Stomach (tissue), 9 donors: ENCODE measurements around the gene SMARCC1. TPM values are rescaled to one million over a fixed set of nuclear protein-coding genes. Genes with fewer than 3 reads are reported as not detected.
"Not testable (repeated sequence)": the region's sequence is repeated elsewhere in the genome, so short reads cannot be mapped to it uniquely, and the experiment has no call there.

Experiments used
- DNase-seq, 2 donors: peaks; one replicate each; pipeline versions ENCODE4 v3.0.0 to v3.0.0-alpha.2; 2013 to 2019
- H3K27ac ChIP-seq, 5 donors: fragments of 200-600 bp in 4 of 5; sonication (generic) in 4 of 5; one replicate each; pipeline ENCODE4 v1.5.1; 2013 to 2019; ENCODE audit warnings: mild to moderate bottlenecking in 1 of 5, moderate library complexity in 1 of 5
- H3K27me3 ChIP-seq, 3 donors: fragments of 200-600 bp; sonication (generic); one replicate each; pipeline ENCODE4 v1.5.1; 2017 to 2019; ENCODE audit warnings: mixed run types in 1 of 3
- H3K36me3 ChIP-seq, 4 donors: fragments of 200-600 bp; sonication (generic); 1 replicate in 3 of 4; 2 replicates in 1 of 4; pipeline ENCODE4 v1.5.1; 2016 to 2019
- H3K4me1 ChIP-seq, 4 donors: fragments of 200-600 bp; sonication (generic); one replicate each; pipeline ENCODE4 v1.5.1; 2016 to 2019
- H3K4me3 ChIP-seq, 4 donors: fragments of 200-600 bp; sonication (generic) in 3 of 4; one replicate each; pipeline ENCODE4 v1.5.1; 2016 to 2019; ENCODE audit warnings: mild to moderate bottlenecking in 1 of 4
- H3K9me3 ChIP-seq, 4 donors: fragments of 200-600 bp; sonication (generic); one replicate each; pipeline ENCODE4 v1.5.1; 2016 to 2019
- CTCF ChIP-seq, 7 experiments: fragments of 450-650 bp in 4 of 7; fragments of 200-600 bp in 3 of 7; sonication (generic) in 3 of 7; IDR thresholded peaks; one replicate each; pipeline ENCODE4 v1.5.1; 2016 to 2019; ENCODE audit warnings: antibody characterized with exemption in 7 of 7, control low read depth in 2 of 7, mild to moderate bottlenecking in 1 of 7
- EP300 ChIP-seq: sonication (generic); formaldehyde crosslinking; IDR thresholded peaks from one replicate; pipeline ENCODE4 v1.6.1; 2017; ENCODE audit warnings: antibody characterized with exemption
- POLR2A ChIP-seq, 4 donors: fragments of 450-650 bp; IDR thresholded peaks; one replicate each; pipeline ENCODE4 v1.6.1; 2016; ENCODE audit warnings: antibody characterized with exemption in 4 of 4, control low read depth in 2 of 4, mild to moderate bottlenecking in 1 of 4, moderate library complexity in 1 of 4
- POLR2AphosphoS5 ChIP-seq, 3 donors: sonication (generic); formaldehyde crosslinking; IDR thresholded peaks; one replicate each; pipeline ENCODE4 v1.6.1; 2016; ENCODE audit warnings: antibody characterized with exemption in 3 of 3
- WGBS, 5 donors: extraction: QIAGEN DNeasy Blood & Tissue Kit in 3 of 5; methylation state at CpG; one replicate each; pipeline versions ENCODE4 v1.1.5 to v1.1.7; 2013 to 2018; 5-methylcytosine and 5-hydroxymethylcytosine counted together
- intact Hi-C: fragments of 100-400 bp; cut with DNase I; formaldehyde crosslinking; loops from one replicate; pipeline ENCODE4 v1.15.1; 2023; ENCODE audit warnings: low total_unique reads
- polyA plus RNA-seq, 3 donors: library from polyadenylated mRNA; stranded (reverse); fragments of 200-250 nt; gene quantifications; one replicate each; pipeline ENCODE4 v1.2.3, GENCODE V29; 2013
- total RNA-seq, 5 donors: library from RNA; depleted of rRNA; stranded (reverse); fragments of >200 nt; gene quantifications; one replicate each; pipeline versions ENCODE4 v1.1.0 to v1.2.3, GENCODE V29; 2014 to 2016
- donor health status: healthy with polysubstance abuse.
- donor health status: Bipolar disorder and iron deficiency.
- donor health status: healthy.

The SMARCC1 gene
- total and polyA plus RNA-seq, 8 donors = 8.6 to 64.3 (median 27.3) TPM

- no peak for DNase-seq
- H3K9me3 ChIP-seq = no peaks in the 10 kb centered on the region
- intact Hi-C loops = no loop called here
- 48 to 59% (median 55%) methylated on average over 4 of the region's 4 CpGs for WGBS, 5 donors
- TF ChIP-seq EP300 (no peak), POLR2AphosphoS5 (IDR thresholded peaks at IDR 0.05) (no peak), CTCF (IDR thresholded peaks at IDR 0.05) (no peak), POLR2A (IDR thresholded peaks at IDR 0.05) (no peak)
- no peaks in the 10 kb centered on the region for H3K27me3 ChIP-seq
- no peak overlapping the region for H3K27ac ChIP-seq
- H3K4me1 ChIP-seq = peaks cover 0 to 6% (median 0%) of the 10 kb centered on the region in 4 donors
- no peak overlapping the region for H3K4me3 ChIP-seq
- H3K36me3 ChIP-seq = peaks cover 0 to 45% (median 35%) of the 10 kb centered on the region in 4 donors
Observed at GRCh38 chr3:47762233-47762632, 19.5 kb downstream of the SMARCC1 start.

- H3K27ac ChIP-seq = no peak overlapping the region
- no peaks in the 10 kb centered on the region for H3K27me3 ChIP-seq
- peaks cover 0 to 6% (median 0%) of the 10 kb centered on the region in 4 donors for H3K4me1 ChIP-seq
- DNase-seq = no peak
- no peak overlapping the region for H3K4me3 ChIP-seq
- TF ChIP-seq POLR2AphosphoS5 (IDR thresholded peaks at IDR 0.05) = no peak
- no peak for TF ChIP-seq EP300
- TF ChIP-seq POLR2A (IDR thresholded peaks at IDR 0.05) = no peak
- no peak for TF ChIP-seq CTCF (IDR thresholded peaks at IDR 0.05)
- intact Hi-C loops = no loop called here
- WGBS, 5 donors = 88 to 98% (median 96%) methylated on average over 4 of the region's 4 CpGs
- peaks cover 0 to 49% (median 38%) of the 10 kb centered on the region in 4 donors for H3K36me3 ChIP-seq
- H3K9me3 ChIP-seq = no peaks in the 10 kb centered on the region
Observed at GRCh38 chr3:47761046-47761445, 20.6 kb downstream of the SMARCC1 start.

GRCh38 chr3:47760207-47760606 is 21.5 kb downstream of the SMARCC1 start:
- peak in 1 of 2 donors; percentile 9 for DNase-seq
- H3K4me3 ChIP-seq, H3K27ac ChIP-seq, H3K9me3 ChIP-seq, intact Hi-C loops, H3K27me3 ChIP-seq, H3K4me1 ChIP-seq: not testable (repeated sequence)
- 89 to 95% (median 92%) methylated on average over 4 of the region's 4 CpGs for WGBS, 5 donors
- peaks cover 0 to 49% (median 35%) of the 10 kb centered on the region in 4 donors for H3K36me3 ChIP-seq

GRCh38 chr3:47758261-47759025 is 23.2 kb downstream of the SMARCC1 start:
- Histone ChIP-seq H3K4me3 (no peak overlapping the region), H3K27ac (no peak overlapping the region), H3K27me3 (no peaks in the 10 kb centered on the region), H3K9me3 (no peaks in the 10 kb centered on the region), H3K36me3 (peaks cover 0 to 45% (median 29%) of the 10 kb centered on the region in 4 donors), H3K4me1 (peaks cover 0 to 6% (median 0%) of the 10 kb centered on the region in 4 donors)
- no peak for TF ChIP-seq EP300
- TF ChIP-seq POLR2AphosphoS5 (IDR thresholded peaks at IDR 0.05) = no peak
- TF ChIP-seq CTCF (IDR thresholded peaks at IDR 0.05) = no peak
- no peak for TF ChIP-seq POLR2A (IDR thresholded peaks at IDR 0.05)
- WGBS, 5 donors = 77 to 85% (median 79%) methylated on average over 14 of the region's 14 CpGs
- intact Hi-C loops = no loop called here
- DNase-seq = peak in 1 of 2 donors; percentile 20

- no peak overlapping the region for H3K27ac ChIP-seq
- no peaks in the 10 kb centered on the region for H3K27me3 ChIP-seq
- no peak for DNase-seq
- peaks cover 0 to 44% (median 25%) of the 10 kb centered on the region in 4 donors for H3K36me3 ChIP-seq
- H3K9me3 ChIP-seq = no peaks in the 10 kb centered on the region
- no peak for TF ChIP-seq POLR2A (IDR thresholded peaks at IDR 0.05)
- TF ChIP-seq EP300 = no peak
- no peak for TF ChIP-seq CTCF (IDR thresholded peaks at IDR 0.05)
- TF ChIP-seq POLR2AphosphoS5 (IDR thresholded peaks at IDR 0.05) = no peak
- no peak overlapping the region for H3K4me3 ChIP-seq
- 94 to 98% (median 95%) methylated on average over 3 of the region's 3 CpGs for WGBS, 5 donors
- peaks cover 0 to 3% (median 0%) of the 10 kb centered on the region in 4 donors for H3K4me1 ChIP-seq
- intact Hi-C loops = no loop called here
Observed at GRCh38 chr3:47752716-47753115, 29.0 kb downstream of the SMARCC1 start.

- H3K27me3 ChIP-seq, intact Hi-C loops, H3K4me3 ChIP-seq, H3K9me3 ChIP-seq, H3K27ac ChIP-seq, H3K4me1 ChIP-seq: not testable (repeated sequence)
- DNase-seq = peak in 1 of 2 donors; percentile 22
- peaks cover 0 to 38% (median 15%) of the 10 kb centered on the region in 4 donors for H3K36me3 ChIP-seq
- WGBS, 5 donors = 94 to 97% (median 97%) methylated on average over 12 of the region's 12 CpGs
Observed at GRCh38 chr3:47750811-47751354, 30.8 kb downstream of the SMARCC1 start.
